SK-N-SH treated with all-trans-retinoic acid at 6 μM for 48 hours (cell line): ENCODE measurements around the gene ASTN2.

Experiments used
- ATAC-seq: fragments of 200-7000 bp; cut with Tn5 transposase; 3 replicates; pipeline ENCODE4 v1.9.1; 2020; ENCODE audit warnings: mild to moderate bottlenecking, moderate library complexity
- ARNTL ChIP-seq: fragments of 450-650 bp; formaldehyde crosslinking; IDR thresholded peaks from 2 replicates; pipeline ENCODE4 v1.5.0; 2020; ENCODE audit warnings: low read depth, mild to moderate bottlenecking, moderate library complexity, borderline replicate concordance
- BACH2 ChIP-seq: fragments of 250-450 bp; sonication (Bioruptor Pico); IDR thresholded peaks from 2 replicates; pipeline ENCODE4 v1.9.0; 2021; ENCODE audit warnings: mild to moderate bottlenecking, borderline replicate concordance
- CREB5 ChIP-seq: fragments of 250-450 bp; sonication (Bioruptor Pico); IDR thresholded peaks from 2 replicates; pipeline ENCODE4 v1.5.1; 2020; ENCODE audit warnings: low read depth, mild to moderate bottlenecking, moderate library complexity
- CSDC2 ChIP-seq: fragments of 250-450 bp; sonication (Bioruptor Pico); IDR thresholded peaks from 2 replicates; pipeline ENCODE4 v1.5.0; 2020; ENCODE audit warnings: mild to moderate bottlenecking, moderate library complexity
- CSRNP3 ChIP-seq: fragments of 250-450 bp; sonication (Bioruptor Pico); IDR thresholded peaks from 2 replicates; pipeline ENCODE4 v1.5.1; 2021; ENCODE audit warnings: mild to moderate bottlenecking, moderate library complexity
- GLIS3 ChIP-seq: fragments of 250-450 bp; sonication (Bioruptor Pico); IDR thresholded peaks from 2 replicates; pipeline ENCODE4 v1.5.0; 2020; ENCODE audit warnings: mild to moderate bottlenecking, moderate library complexity
- ISL1 ChIP-seq: fragments of 250-450 bp; sonication (Bioruptor Pico); IDR thresholded peaks from 2 replicates; pipeline ENCODE4 v2.1.2; 2022; ENCODE audit warnings: mild to moderate bottlenecking, moderate library complexity
- OSR1 ChIP-seq: fragments of 250-450 bp; sonication (Bioruptor Pico); IDR thresholded peaks from 2 replicates; pipeline ENCODE4 v1.8.0; 2022; ENCODE audit warnings: moderate library complexity, mild to moderate bottlenecking, inconsistent platforms
- PATZ1 ChIP-seq: fragments of 250-450 bp; sonication (Bioruptor Pico); IDR thresholded peaks from 2 replicates; pipeline ENCODE4 v1.8.0; 2020; ENCODE audit warnings: mild to moderate bottlenecking, moderate library complexity, borderline replicate concordance
- PPARA ChIP-seq: fragments of 250-450 bp; sonication (Bioruptor Pico); IDR thresholded peaks from 2 replicates; pipeline ENCODE4 v1.5.0; 2020; ENCODE audit warnings: mild to moderate bottlenecking, borderline replicate concordance
- RARB ChIP-seq: fragments of 250-450 bp; sonication (Bioruptor Pico); IDR thresholded peaks from 2 replicates; pipeline ENCODE4 v1.8.0; 2021; ENCODE audit warnings: mild to moderate bottlenecking, moderate library complexity
- SNAI2 ChIP-seq: fragments of 250-450 bp; sonication (Bioruptor Pico); IDR thresholded peaks from 2 replicates; pipeline ENCODE4 v1.5.0; 2020; ENCODE audit warnings: mild to moderate bottlenecking, moderate library complexity
- TCF4 ChIP-seq: fragments of 250-450 bp; sonication (Bioruptor Pico); IDR thresholded peaks from 2 replicates; pipeline ENCODE4 v1.8.0; 2021; ENCODE audit warnings: mild to moderate bottlenecking, moderate library complexity, borderline replicate concordance
- TOX ChIP-seq: fragments of 250-450 bp; sonication (Bioruptor Pico); IDR thresholded peaks from 2 replicates; pipeline ENCODE4 v1.8.0; 2021; ENCODE audit warnings: mild to moderate bottlenecking, moderate library complexity, borderline replicate concordance
- ZC3H10 ChIP-seq: fragments of 250-450 bp; sonication (Bioruptor Pico); IDR thresholded peaks from 2 replicates; pipeline ENCODE4 v1.5.1; 2021; ENCODE audit warnings: mild to moderate bottlenecking, moderate library complexity
- ZFP3 ChIP-seq: fragments of 250-450 bp; sonication (Bioruptor Pico); IDR thresholded peaks from 2 replicates; pipeline ENCODE4 v1.5.0; 2020; ENCODE audit warnings: mild to moderate bottlenecking, moderate library complexity
- ZNF565 ChIP-seq: fragments of 450-650 bp; formaldehyde crosslinking; conservative IDR thresholded peaks from 2 replicates; pipeline ENCODE4 v1.5.0; 2020; ENCODE audit warnings: low read depth, mild to moderate bottlenecking, moderate library complexity
- ZNF70 ChIP-seq: fragments of 450-650 bp; formaldehyde crosslinking; IDR thresholded peaks from 2 replicates; pipeline ENCODE4 v1.5.0; 2020; ENCODE audit warnings: mild to moderate bottlenecking, moderate library complexity
- ZNF8 ChIP-seq: fragments of 450-650 bp; formaldehyde crosslinking; IDR thresholded peaks from 2 replicates; pipeline ENCODE4 v1.5.0; 2020; ENCODE audit warnings: mild to moderate bottlenecking, moderate library complexity
- TF ChIP-seq, protein P1 (sequence below): fragments of 250-450 bp; sonication (Bioruptor Pico); IDR thresholded peaks from 2 replicates; pipeline ENCODE4 v1.8.0; 2021; ENCODE audit warnings: low read depth, mild to moderate bottlenecking, moderate library complexity, borderline replicate concordance
- TF ChIP-seq, protein P2 (sequence below): fragments of 250-450 bp; sonication (Bioruptor Pico); IDR thresholded peaks from 2 replicates; pipeline ENCODE4 v1.5.0; 2020; ENCODE audit warnings: mild to moderate bottlenecking, moderate library complexity

Gene ASTN2

GRCh38 chr9:116796669-116797068, 618.2 kb downstream of the ASTN2 start:
- TF ChIP-seq SNAI2 (CRISPR knock-in tag) (no peak), TCF4 (no peak), ZNF70 (CRISPR knock-in tag) (no peak), CREB5 (CRISPR knock-in tag) (no peak), ISL1 (CRISPR knock-in tag) (no peak)
- no peak for ATAC-seq

DNA sequence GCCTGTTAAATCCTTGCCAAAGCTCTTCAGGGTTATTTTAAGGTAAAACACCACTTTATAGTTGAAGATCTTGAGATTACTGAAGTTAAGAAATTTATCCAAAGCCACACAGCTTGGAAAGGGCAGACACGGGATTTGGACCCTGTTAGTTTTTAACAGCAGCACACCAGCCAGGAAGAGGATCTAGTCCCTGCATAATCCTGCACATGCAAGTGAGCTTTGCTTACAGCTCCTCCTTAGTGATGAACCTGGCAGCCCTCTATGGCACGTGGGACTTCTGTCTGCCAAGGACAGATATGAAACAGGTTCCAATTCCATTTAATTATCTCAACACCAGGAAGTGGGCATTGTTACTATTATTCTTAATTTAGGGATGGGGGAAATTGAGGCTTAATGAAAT, 619.0 kb downstream of the ASTN2 start:
- TF ChIP-seq RARB (no peak), ZNF70 (CRISPR knock-in tag) (no peak), ZNF8 (no peak), ZFP3 (no peak), PPARA (CRISPR knock-in tag) (no peak)
- TF ChIP-seq, protein P1, sequence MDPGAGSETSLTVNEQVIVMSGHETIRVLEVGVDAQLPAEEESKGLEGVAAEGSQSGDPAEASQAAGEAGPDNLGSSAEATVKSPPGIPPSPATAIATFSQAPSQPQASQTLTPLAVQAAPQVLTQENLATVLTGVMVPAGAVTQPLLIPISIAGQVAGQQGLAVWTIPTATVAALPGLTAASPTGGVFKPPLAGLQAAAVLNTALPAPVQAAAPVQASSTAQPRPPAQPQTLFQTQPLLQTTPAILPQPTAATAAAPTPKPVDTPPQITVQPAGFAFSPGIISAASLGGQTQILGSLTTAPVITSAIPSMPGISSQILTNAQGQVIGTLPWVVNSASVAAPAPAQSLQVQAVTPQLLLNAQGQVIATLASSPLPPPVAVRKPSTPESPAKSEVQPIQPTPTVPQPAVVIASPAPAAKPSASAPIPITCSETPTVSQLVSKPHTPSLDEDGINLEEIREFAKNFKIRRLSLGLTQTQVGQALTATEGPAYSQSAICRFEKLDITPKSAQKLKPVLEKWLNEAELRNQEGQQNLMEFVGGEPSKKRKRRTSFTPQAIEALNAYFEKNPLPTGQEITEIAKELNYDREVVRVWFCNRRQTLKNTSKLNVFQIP (CRISPR knock-in tag), result no peak
- ATAC-seq, result no peak

- TF ChIP-seq CSDC2 (CRISPR knock-in tag) (no peak), BACH2 (no peak), CREB5 (CRISPR knock-in tag) (no peak), ZFP3 (no peak), PPARA (CRISPR knock-in tag) (no peak), ZNF70 (CRISPR knock-in tag) (no peak)
- TF ChIP-seq, protein P2, sequence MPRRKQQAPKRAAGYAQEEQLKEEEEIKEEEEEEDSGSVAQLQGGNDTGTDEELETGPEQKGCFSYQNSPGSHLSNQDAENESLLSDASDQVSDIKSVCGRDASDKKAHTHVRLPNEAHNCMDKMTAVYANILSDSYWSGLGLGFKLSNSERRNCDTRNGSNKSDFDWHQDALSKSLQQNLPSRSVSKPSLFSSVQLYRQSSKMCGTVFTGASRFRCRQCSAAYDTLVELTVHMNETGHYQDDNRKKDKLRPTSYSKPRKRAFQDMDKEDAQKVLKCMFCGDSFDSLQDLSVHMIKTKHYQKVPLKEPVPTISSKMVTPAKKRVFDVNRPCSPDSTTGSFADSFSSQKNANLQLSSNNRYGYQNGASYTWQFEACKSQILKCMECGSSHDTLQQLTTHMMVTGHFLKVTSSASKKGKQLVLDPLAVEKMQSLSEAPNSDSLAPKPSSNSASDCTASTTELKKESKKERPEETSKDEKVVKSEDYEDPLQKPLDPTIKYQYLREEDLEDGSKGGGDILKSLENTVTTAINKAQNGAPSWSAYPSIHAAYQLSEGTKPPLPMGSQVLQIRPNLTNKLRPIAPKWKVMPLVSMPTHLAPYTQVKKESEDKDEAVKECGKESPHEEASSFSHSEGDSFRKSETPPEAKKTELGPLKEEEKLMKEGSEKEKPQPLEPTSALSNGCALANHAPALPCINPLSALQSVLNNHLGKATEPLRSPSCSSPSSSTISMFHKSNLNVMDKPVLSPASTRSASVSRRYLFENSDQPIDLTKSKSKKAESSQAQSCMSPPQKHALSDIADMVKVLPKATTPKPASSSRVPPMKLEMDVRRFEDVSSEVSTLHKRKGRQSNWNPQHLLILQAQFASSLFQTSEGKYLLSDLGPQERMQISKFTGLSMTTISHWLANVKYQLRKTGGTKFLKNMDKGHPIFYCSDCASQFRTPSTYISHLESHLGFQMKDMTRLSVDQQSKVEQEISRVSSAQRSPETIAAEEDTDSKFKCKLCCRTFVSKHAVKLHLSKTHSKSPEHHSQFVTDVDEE (CRISPR knock-in tag), result no peak
- no peak for ATAC-seq
These were observed 622.6 kb downstream of the ASTN2 start for GRCh38 chr9:116792271-116792670.

GRCh38 chr9:116791326-116791725, 623.5 kb downstream of the ASTN2 start:
- no peak for ATAC-seq
- TF ChIP-seq RARB (no peak), CSRNP3 (no peak), PATZ1 (no peak), PPARA (CRISPR knock-in tag) (no peak), ISL1 (CRISPR knock-in tag) (no peak), ARNTL (CRISPR knock-in tag) (no peak), TOX (CRISPR knock-in tag) (no peak), ZNF8 (no peak), GLIS3 (CRISPR knock-in tag) (no peak), BACH2 (no peak), ZNF565 (CRISPR knock-in tag) (no peak), ZNF70 (CRISPR knock-in tag) (no peak), ZC3H10 (CRISPR knock-in tag) (no peak), OSR1 (CRISPR knock-in tag) (no peak)
- TF ChIP-seq, protein P2 (CRISPR knock-in tag), result no peak
